Limb (tissue), 2 donors: Measurements from ENCODE around the gene CLEC16A.
"Not testable (repeated sequence)": the region's sequence is repeated elsewhere in the genome, so short reads cannot be mapped to it uniquely, and the experiment has no call there.

Source experiments
- DNase-seq, 2 donors: peaks; one replicate each; pipeline ENCODE4 v3.0.0-alpha.2; 2016; ENCODE audit errors: extremely low spot score in 2 of 2

The CLEC16A gene

GRCh38 chr16:10923650-10924214 lies 20.6 kb upstream of the CLEC16A start:
- DNase-seq = no peak

DNA sequence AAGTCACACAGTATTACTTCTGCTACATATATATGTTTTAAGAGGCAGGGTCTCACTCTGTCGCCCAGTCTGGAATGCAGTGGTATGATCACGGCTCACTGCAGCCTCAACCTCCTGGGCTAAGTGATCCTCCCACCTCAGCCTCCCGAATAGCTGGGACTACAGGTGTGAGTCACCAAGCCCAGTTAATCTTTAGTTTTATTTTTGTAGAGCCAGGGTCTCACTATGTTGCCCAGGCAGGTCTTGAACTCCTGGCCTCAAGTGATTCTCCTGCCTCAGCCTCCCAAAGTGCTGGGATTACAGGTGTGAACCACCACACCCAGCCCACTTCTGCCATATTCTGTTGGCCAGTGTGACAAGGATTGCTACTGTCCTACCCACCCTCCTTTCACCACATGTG lies 19.1 kb upstream of the CLEC16A start:
- not testable (repeated sequence) for DNase-seq

GRCh38 chr16:10926094-10926493 lies 18.3 kb upstream of the CLEC16A start:
- DNase-seq = no peak

DNA sequence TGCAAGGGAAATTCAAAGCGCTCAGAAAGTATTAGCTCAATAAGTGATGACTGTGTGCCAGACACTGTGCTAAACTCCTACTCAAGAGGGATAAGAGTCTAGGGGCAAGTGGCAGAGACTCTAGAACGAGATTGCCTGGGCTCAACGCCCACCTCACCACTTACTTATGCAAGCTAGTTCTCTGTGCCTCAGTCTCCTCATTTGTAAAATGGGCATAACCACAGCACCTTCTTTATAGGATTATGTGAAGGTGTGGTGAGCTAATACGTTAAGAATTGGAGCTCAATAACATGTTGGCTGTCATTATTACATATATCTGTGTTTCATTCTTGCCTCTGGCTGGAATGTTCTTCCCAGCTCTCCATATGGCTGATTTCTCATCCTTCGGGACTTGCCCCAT lies 17.5 kb upstream of the CLEC16A start:
- DNase-seq = no peak

DNA sequence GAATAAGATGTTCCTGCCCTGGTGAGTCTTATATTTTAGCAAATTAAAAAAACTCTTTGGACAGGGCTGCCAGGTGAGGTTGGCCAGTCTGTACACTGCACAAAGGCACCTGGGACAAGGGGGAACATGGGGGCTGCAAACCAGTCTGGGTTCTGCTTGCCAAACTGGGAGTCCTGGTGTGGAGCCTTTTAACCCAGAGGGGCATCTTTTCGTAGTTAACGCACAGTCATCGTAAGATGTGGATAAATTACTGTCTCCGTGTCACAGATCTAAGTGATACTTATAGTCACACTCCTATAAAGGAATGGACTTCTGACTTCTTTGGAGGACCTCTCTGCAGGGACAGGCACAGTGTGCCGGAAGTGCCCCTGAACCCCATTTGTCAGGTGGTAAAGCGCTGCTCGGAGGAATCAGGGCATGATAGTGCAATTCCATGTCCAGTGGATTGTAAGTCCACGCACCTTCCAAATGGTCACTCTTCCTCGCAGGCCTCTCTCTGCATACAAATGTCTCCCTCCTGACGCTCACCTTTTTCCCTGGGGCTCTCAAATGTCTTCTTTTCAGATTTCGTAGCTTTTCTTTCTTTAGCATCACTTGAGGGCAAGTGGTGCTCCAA lies 16.8 kb upstream of the CLEC16A start:
- no peak for DNase-seq

DNA sequence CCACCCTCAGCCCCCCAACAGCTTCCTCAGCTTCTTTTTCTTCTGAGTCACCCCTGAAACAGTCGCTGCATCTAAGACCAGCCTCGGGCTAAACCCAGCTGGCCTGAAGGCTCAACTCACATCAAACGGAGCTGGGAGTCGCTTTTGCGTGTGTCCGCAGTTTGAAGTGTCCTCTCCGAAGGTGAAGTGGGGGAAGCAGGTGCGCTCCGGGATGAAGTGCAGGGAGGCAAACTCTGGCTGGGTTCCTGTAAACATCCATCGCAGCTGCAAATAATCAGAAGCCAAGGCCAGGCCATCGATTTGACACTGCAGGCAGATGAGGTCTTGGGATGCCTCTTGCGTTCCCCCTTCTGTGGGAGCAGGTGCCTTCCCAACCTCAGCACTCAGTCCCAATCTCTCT lies 15.3 kb upstream of the CLEC16A start:
- not testable (repeated sequence) for DNase-seq

GRCh38 chr16:10929853-10930754 lies 14.3 kb upstream of the CLEC16A start:
- no peak for DNase-seq

DNA sequence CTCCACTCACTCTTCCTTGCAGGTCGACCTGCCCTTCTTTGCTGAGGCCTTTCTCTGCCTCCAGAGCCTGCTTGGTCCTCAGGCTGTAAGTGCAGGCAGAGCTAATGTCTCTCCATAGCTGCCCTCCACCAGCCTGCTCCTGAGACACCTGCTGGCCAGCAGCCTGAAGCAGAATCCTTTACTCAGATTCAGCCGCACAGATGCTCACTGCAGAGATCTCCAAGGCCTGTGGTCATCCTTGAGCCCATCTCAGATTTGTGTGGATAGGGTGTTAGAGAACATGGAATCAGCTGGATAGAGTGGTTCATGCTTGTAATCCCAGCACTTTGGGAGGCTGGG lies 13.6 kb upstream of the CLEC16A start:
- no peak for DNase-seq

GRCh38 chr16:10931134-10931533 lies 13.2 kb upstream of the CLEC16A start:
- no peak for DNase-seq

- DNase-seq = no peak
Observed at GRCh38 chr16:10931977-10932632, 12.3 kb upstream of the CLEC16A start.

DNA sequence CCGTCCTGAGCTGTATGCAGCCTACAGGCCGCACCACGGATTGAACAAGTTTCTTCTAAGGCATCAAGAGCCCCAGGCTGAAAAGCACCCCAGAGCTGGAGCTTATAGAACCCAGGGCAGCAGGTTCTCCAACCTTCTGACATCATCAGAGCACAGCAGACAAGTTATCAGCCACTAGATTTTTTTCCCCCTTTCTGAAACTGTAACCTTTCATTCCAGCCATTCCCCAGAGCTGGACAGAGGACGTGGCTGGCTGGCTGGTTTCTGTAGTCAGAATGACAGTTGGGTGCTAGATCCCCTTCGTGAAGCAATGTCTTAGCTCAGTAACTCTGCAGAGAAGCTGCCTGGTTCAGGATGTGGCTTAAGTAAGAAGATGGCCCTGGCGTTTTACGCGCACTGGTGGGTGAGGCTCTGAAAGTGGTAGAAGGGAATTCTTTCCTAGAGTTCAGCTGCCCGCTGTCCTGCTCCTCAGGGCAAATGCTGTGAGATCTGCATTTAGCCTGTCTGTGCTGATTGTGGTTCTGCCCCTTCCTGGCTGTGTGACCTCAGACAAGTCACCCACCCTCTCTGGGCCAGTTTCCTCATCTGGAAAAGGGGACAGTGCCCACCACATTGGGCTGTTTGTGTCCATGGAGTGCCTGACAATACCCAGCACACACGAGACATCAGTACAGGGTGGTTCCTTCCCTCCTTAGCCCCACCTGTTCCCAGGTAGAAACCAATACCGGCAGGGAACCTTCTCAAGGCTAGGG lies 11.2 kb upstream of the CLEC16A start:
- DNase-seq = no peak

GRCh38 chr16:10933865-10934264 lies 10.5 kb upstream of the CLEC16A start:
- no peak for DNase-seq

DNA sequence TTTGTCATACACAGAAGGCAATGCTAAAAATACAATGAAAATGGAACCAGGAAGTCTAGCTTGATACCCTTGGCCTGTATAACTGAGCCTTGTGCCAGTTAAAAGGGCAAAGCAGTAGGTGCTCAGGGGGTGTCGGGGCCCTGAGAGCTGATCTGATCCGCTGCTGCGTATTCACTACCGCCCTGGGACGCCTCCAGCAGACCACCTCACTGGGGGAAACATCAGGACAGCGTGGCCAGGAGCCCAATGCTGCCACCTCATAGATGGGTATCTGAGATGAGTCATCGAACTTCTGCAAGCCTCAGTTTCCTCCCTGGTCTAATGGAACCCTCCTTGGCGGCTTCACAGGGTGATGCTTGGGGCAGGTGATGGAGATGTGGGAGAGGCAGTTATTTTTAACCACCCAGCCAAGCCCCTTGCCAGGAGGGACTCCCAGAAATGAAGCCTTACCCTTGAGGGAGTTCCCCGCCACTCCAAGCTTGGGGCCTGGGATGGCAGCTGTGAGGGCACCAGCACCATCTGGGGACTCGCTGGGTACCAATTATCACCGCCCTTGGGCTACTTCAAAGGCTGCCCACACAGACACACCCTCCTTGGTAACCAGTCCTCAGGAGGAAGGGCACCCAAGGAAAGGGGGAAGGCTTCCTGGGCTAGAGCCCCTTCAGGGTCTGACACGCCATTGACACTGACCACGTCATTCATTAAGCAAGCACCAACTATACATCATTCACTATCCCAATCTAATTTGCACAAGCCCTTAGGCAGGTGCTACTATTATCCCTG lies 9.8 kb upstream of the CLEC16A start:
- DNase-seq = no peak

GRCh38 chr16:10935226-10935915 lies 9.0 kb upstream of the CLEC16A start:
- DNase-seq = no peak

GRCh38 chr16:10936272-10936984 lies 7.9 kb upstream of the CLEC16A start:
- DNase-seq = no peak

DNA sequence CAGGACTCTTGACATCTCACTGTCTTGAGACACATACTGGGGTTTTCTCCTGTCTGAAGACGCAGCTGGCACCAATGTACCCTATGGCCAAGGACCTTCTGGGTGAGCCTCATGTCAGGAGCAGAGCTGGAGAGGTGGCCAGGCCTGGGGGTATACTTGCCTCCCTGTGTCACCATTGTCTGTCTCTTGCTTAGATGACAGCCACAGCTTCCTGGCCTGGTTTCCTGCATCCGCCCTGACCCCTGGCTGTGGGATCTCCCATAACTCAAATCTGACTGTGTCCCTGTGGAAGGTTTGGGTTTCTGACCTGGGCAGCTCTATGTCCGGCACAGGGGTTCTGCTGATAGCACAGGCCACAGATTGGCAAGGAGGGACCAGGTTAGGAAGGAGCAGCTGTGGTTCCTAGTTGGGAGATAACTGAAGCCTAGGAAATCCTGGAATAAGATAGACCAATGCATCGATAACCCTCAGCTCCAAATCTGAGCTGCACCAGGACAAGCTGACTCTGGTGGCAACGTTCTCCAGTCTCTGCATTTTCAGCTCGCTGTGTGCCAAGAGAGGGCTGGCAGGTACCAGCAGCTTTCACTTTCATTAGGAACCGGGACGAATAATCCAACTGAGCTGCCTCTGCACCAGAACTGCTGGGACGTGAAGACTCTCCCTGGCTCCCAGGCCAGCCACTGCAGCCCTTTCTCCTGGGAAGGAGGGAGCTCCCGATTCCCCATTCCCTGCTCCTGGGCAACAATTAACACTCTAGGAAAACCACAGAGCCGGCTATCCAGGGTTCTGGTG lies 7.1 kb upstream of the CLEC16A start:
- DNase-seq = no peak

GRCh38 chr16:10938321-10938720 lies 6.0 kb upstream of the CLEC16A start:
- DNase-seq = no peak

DNA sequence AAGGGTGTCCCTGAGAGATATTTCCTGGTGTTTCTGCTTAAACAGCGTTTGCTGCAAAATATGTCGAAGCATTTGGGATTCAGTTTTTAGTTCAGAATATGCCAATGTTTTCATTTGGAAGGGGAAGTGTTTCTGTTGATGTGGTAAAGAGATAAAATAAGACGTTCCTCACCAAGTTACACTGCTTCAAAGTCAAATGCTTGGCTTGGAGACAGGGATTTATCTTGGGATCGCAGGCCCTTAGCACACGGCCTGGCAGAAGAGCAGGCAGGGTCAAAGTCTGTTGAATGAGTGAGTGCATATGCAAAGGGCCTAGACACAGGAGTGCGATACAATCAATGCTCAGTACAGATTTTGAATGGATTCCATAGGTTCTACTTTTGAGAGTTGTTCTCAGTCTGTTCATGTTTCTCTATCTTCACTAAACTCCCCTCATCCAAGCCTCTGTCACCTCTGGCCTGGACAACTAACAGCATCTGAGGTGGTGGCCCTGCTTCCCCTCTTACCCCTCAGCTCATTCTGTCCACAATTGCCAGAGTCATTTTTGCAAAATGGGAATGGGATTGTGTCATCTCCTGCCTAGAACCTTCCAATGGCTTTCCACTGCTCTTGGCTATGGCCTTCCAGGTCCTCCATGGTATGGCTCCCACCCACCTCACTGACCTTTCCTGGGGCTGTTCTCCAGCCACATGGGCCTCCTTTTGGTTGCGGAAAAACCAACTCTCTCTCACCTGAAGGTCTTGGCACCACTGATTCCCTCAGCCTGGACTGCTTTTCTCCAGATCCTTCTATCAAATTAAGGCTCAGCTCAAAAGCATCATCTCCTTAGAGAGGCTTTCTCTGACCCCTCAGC lies 5.3 kb upstream of the CLEC16A start:
- no peak for DNase-seq
